Neural crest cell (in vitro differentiated cells): ENCODE measurements around the gene TRIM46. TPM values are rescaled to one million over a fixed set of nuclear protein-coding genes. Genes with fewer than 3 reads are reported as not detected.

ENCODE experiments used
- DNase-seq: peaks from one replicate; pipeline ENCODE4 v3.0.0; 2021; ENCODE audit warnings: low read depth, mixed read lengths, low spot score
- H3K27ac Mint-ChIP-seq: one replicate; pipeline ENCODE4 v1.8.0; 2021; ENCODE audit warnings: mild to moderate bottlenecking, mixed read lengths; ENCODE audit not compliant: unreplicated experiment
- H3K27me3 Mint-ChIP-seq: 2 replicates; pipeline ENCODE4 v1.8.0; 2021; ENCODE audit warnings: low read depth, mild to moderate bottlenecking, mixed read lengths
- H3K36me3 Mint-ChIP-seq: 2 replicates; pipeline ENCODE4 v1.8.0; 2021; ENCODE audit warnings: low read depth, mild to moderate bottlenecking, mixed read lengths
- H3K4me1 Mint-ChIP-seq: 2 replicates; pipeline ENCODE4 v1.8.0; 2021; ENCODE audit warnings: mixed read lengths
- H3K4me3 Mint-ChIP-seq: one replicate; pipeline ENCODE4 v1.8.0; 2021; ENCODE audit warnings: mild to moderate bottlenecking, mixed read lengths
- H3K9me3 Mint-ChIP-seq: 2 replicates; pipeline ENCODE4 v1.8.0; 2021; ENCODE audit warnings: mixed read lengths
- CTCF ChIP-seq: fragments of 200-600 bp; sonication (generic); conservative IDR thresholded peaks from 2 replicates; pipeline ENCODE4 v1.5.0; 2021; ENCODE audit warnings: antibody characterized with exemption, mild to moderate bottlenecking
- total RNA-seq: library from RNA; stranded (reverse); gene quantifications from 2 replicates; pipeline ENCODE4 v1.2.1, GENCODE V29; 2021

TRIM46 gene
- total RNA-seq, 1 donor from 2014 or later: 9.8 TPM

GRCh38 chr1:155126556-155127104, 47.0 kb upstream of the TRIM46 start:
- H3K4me1 Mint-ChIP-seq: peaks cover 34% of the 10 kb centered on the region

GRCh38 chr1:155127105-155127966, 46.3 kb upstream of the TRIM46 start, which contains the start of gene EFNA1:
TSS of gene EFNA1 (plus strand) at chr1:155127876. CDS start at chr1:155127978, 102 bp downstream.
- H3K27me3 Mint-ChIP-seq: peaks cover 94% of the 10 kb centered on the region
- peaks cover 37% of the 10 kb centered on the region for H3K4me1 Mint-ChIP-seq
- TF ChIP-seq CTCF: no peak
- H3K4me3 Mint-ChIP-seq: peak within 1 kb of the TSS; percentile 88
- H3K36me3 Mint-ChIP-seq: no peaks in the 10 kb centered on the region
- H3K27ac Mint-ChIP-seq: peak within 1 kb of the TSS; percentile 79
- peak; percentile 26 for DNase-seq
- no peaks in the 10 kb centered on the region for H3K9me3 Mint-ChIP-seq

More at GRCh38 chr1:155126556-155127104, 47.0 kb upstream of the TRIM46 start:
- Mint-ChIP-seq H3K36me3 (no peaks in the 10 kb centered on the region), H3K4me3 (peak overlapping the region; percentile 88), H3K27me3 (peaks cover 92% of the 10 kb centered on the region), H3K27ac (no peak overlapping the region), H3K9me3 (no peaks in the 10 kb centered on the region)
- DNase-seq: peak; percentile 15
- TF ChIP-seq CTCF: no peak

- no peaks in the 10 kb centered on the region for H3K9me3 Mint-ChIP-seq
- H3K36me3 Mint-ChIP-seq: no peaks in the 10 kb centered on the region
- peaks cover 39% of the 10 kb centered on the region for H3K4me1 Mint-ChIP-seq
- H3K4me3 Mint-ChIP-seq: peak overlapping the region; percentile 77
- H3K27me3 Mint-ChIP-seq: peaks cover 86% of the 10 kb centered on the region
- TF ChIP-seq CTCF: no peak
- no peak overlapping the region for H3K27ac Mint-ChIP-seq
- no peak for DNase-seq
Observed at GRCh38 chr1:155127967-155128754, 45.5 kb upstream of the TRIM46 start.

- no peak for TF ChIP-seq CTCF
- no peak for DNase-seq
- Mint-ChIP-seq H3K4me1 (peaks cover 44% of the 10 kb centered on the region), H3K27me3 (peaks cover 81% of the 10 kb centered on the region), H3K36me3 (no peaks in the 10 kb centered on the region), H3K27ac (no peak overlapping the region), H3K4me3 (peak overlapping the region; percentile 77), H3K9me3 (no peaks in the 10 kb centered on the region)
Observed at GRCh38 chr1:155128755-155129473, 44.7 kb upstream of the TRIM46 start.
